Retinal pigment epithelial cell (primary cell): ENCODE results near the gene PRSS12.
"Not testable (repeated sequence)": the region's sequence is repeated elsewhere in the genome, so short reads cannot be mapped to it uniquely, and the experiment has no call there.

ENCODE experiments used
- DNase-seq: peaks from one replicate; pipeline ENCODE4 v3.0.0-alpha.2; 2010; ENCODE audit warnings: low read depth
- H3K4me3 ChIP-seq: 2 replicates; pipeline ENCODE4 v1.5.1; 2011; ENCODE audit warnings: mild to moderate bottlenecking, low read length, control low read depth, moderate library complexity
- CTCF ChIP-seq: conservative IDR thresholded peaks from 2 replicates; pipeline ENCODE4 v1.5.1; 2011; ENCODE audit warnings: low read depth, low read length, control low read depth, inconsistent platforms

PRSS12 gene

DNA sequence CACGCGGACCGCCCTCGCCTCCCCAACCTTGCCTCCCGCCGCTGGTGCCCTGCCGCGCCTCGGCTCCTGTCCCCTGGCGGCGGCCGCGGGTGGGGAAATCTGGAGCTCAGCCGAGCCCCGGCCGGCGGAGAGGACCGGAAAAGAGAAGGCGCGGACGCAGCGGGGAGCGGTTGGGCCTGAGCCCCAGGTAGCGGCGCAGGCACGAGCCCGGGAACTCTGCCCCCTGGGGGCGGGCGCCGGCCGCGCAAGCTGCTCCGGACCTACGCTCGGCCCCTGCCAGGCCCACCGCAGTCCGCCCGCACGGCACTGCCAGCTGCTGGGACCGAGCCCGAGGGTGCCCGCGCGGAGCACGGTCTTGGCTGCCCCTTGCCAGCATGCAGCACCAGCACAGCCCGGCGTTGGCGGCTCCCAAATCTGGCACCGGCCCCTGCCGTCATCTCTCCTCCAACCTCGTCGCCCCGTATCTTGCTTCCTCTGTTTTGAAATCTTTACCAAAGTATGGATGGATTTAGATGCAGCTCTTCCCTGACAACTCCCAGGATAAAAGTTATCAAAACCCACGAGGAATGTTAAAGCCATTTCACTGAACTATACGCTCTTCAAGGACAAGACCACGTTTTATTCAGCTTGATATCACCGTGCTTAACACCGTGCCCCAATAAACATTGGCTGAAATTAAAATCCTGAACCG is at the start of gene PRSS12:
Gene PRSS12, minus strand, starts transcription at position 161 of the 691 bp plus-strand sequence. CDS start 283 bp downstream, outside the sequence.
- TF ChIP-seq CTCF, result peak; percentile 71
- DNase-seq, result no peak
- peak within 1 kb of the TSS; percentile 58 for H3K4me3 ChIP-seq

- H3K4me3 ChIP-seq, result no peak overlapping the region
- TF ChIP-seq CTCF, result no peak
- DNase-seq, result no peak
Measured at GRCh38 chr4:118400356-118400755, 47.6 kb upstream of the PRSS12 start.

- not testable (repeated sequence) for DNase-seq, H3K4me3 ChIP-seq
Measured at GRCh38 chr4:118399883-118400282, 47.1 kb upstream of the PRSS12 start.

GRCh38 chr4:118398226-118399090 is 45.7 kb upstream of the PRSS12 start:
- TF ChIP-seq CTCF, result no peak
- no peak overlapping the region for H3K4me3 ChIP-seq
- DNase-seq, result no peak

DNA sequence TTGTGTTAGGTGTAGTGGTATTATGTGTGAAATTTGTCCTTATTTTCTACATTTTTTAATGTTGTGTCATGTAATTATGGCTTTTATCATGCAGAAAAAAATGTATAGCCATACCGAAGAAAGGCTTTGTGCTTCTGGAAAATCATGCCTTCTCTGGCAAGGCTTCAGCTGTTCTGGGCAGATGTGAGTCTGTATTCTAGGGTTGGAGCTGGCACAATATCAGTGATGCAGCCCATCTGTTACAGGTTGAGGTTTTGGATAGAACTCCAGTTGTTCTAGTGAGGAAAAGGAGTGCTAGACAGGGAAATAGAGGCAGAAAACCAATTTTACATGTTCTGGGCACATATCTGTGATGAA is 44.8 kb upstream of the PRSS12 start:
- TF ChIP-seq CTCF, result no peak
- no peak for DNase-seq
- no peak overlapping the region for H3K4me3 ChIP-seq

GRCh38 chr4:118396881-118397622 is 44.2 kb upstream of the PRSS12 start:
- no peak for DNase-seq
- no peak for TF ChIP-seq CTCF
- H3K4me3 ChIP-seq, result no peak overlapping the region

GRCh38 chr4:118395057-118395644 is 42.3 kb upstream of the PRSS12 start:
- TF ChIP-seq CTCF, result no peak
- H3K4me3 ChIP-seq, result no peak overlapping the region
- DNase-seq, result no peak

GRCh38 chr4:118392509-118392908 is 39.7 kb upstream of the PRSS12 start:
- H3K4me3 ChIP-seq, DNase-seq: not testable (repeated sequence)
